PC-3 (cell line): Measurements from ENCODE around the gene C1QB. TPM values are rescaled to one million over a fixed set of nuclear protein-coding genes. Genes with fewer than 3 reads are reported as not detected.

Source experiments
- ATAC-seq: fragments of 200-7000 bp; cut with Tn5 transposase; 2 replicates; pipeline ENCODE4 v1.9.1; 2020; ENCODE audit warnings: mild to moderate bottlenecking, moderate library complexity
- BruUV-seq: library from RNA; stranded (reverse); fragments of 400-500 nt; replicated peaks from 2 replicates; lab custom pipeline; 2021; lab: Mats Ljungman, UMichigan
- CTCF ChIA-PET: fragments of 300-600 bp; sonication (Branson Sonifier 250); formaldehyde crosslinking; loops from one replicate; lab custom pipeline; 2022; ENCODE audit warnings: antibody characterized with exemption; lab: Charles Lee
- POLR2A ChIA-PET: fragments of 300-600 bp; sonication (Branson Sonifier 250); formaldehyde crosslinking; loops from one replicate; lab custom pipeline; 2022; ENCODE audit warnings: antibody characterized with exemption; ENCODE audit not compliant: unreplicated experiment; lab: Charles Lee
- DNase-seq: peaks from one replicate; pipeline ENCODE4 v3.0.0-alpha.2; 2015
- H2AFZ ChIP-seq: fragments of 300-600 bp; sonication (generic); 2 replicates; pipeline ENCODE4 v1.6.0; 2016; ENCODE audit warnings: antibody characterized with exemption, low read length
- H3F3A ChIP-seq: fragments of 300-600 bp; sonication (generic); one replicate; pipeline ENCODE4 v1.6.0; 2017; ENCODE audit warnings: antibody characterized with exemption, low read length, control low read depth, mild to moderate bottlenecking; ENCODE audit not compliant: unreplicated experiment
- H3K27ac ChIP-seq: fragments of 300-600 bp; sonication (generic); 2 replicates; pipeline ENCODE4 v1.5.1; 2016; ENCODE audit warnings: mild to moderate bottlenecking, low read length
- H3K27me3 ChIP-seq: fragments of 300-600 bp; sonication (generic); 2 replicates; pipeline ENCODE4 v1.6.1; 2016; ENCODE audit warnings: low read length, mixed read lengths
- H3K36me3 ChIP-seq: fragments of 300-600 bp; sonication (generic); 2 replicates; pipeline ENCODE4 v1.6.1; 2016; ENCODE audit warnings: low read depth, mixed run types, low read length, mixed read lengths
- H3K4me1 ChIP-seq: fragments of 300-600 bp; sonication (generic); 2 replicates; pipeline ENCODE4 v1.5.1; 2016; ENCODE audit warnings: low read length; ENCODE audit not compliant: insufficient read depth
- H3K4me2 ChIP-seq: fragments of 300-600 bp; sonication (generic); 2 replicates; pipeline ENCODE4 v1.6.0; 2016; ENCODE audit warnings: low read length
- H3K4me3 ChIP-seq: fragments of 300-600 bp; sonication (generic); 2 replicates; pipeline ENCODE4 v1.5.1; 2016; ENCODE audit warnings: mild to moderate bottlenecking, low read length, mixed read lengths
- H3K79me2 ChIP-seq: fragments of 300-600 bp; sonication (generic); 2 replicates; pipeline ENCODE4 v1.6.1; 2017; ENCODE audit warnings: low read length, mixed read lengths
- H3K9ac ChIP-seq: fragments of 300-600 bp; sonication (generic); 2 replicates; pipeline ENCODE4 v1.6.0; 2016; ENCODE audit warnings: mild to moderate bottlenecking, low read length
- H3K9me2 ChIP-seq: fragments of 300-600 bp; sonication (generic); replicated peaks from 2 replicates; pipeline ENCODE4 v1.6.1; 2016; ENCODE audit warnings: mixed run types, low read length, mixed read lengths
- H3K9me3 ChIP-seq: fragments of 300-600 bp; sonication (generic); 2 replicates; pipeline ENCODE4 v1.6.1; 2016; ENCODE audit warnings: low read length, mixed read lengths
- H4K20me1 ChIP-seq: fragments of 300-600 bp; sonication (generic); 2 replicates; pipeline ENCODE4 v1.6.1; 2016; ENCODE audit warnings: low read length, mixed read lengths
- CTCF ChIP-seq: fragments of 300-600 bp; sonication (generic); conservative IDR thresholded peaks from 2 replicates; pipeline ENCODE4 v1.5.1; 2017; ENCODE audit warnings: antibody characterized with exemption, low read depth, mild to moderate bottlenecking, low read length
- EZH2 ChIP-seq: fragments of 300-600 bp; sonication (generic); IDR thresholded peaks from one replicate; pipeline ENCODE4 v1.6.1; 2017; ENCODE audit warnings: antibody characterized with exemption, mild to moderate bottlenecking, low read length; ENCODE audit not compliant: unreplicated experiment
- EZH2phosphoT487 ChIP-seq: fragments of 300-600 bp; sonication (generic); IDR thresholded peaks from 2 replicates; pipeline ENCODE4 v1.6.1; 2018; ENCODE audit warnings: mild to moderate bottlenecking, antibody characterized with exemption, low read length, borderline replicate concordance
- intact Hi-C: fragments of 100-400 bp; cut with micrococcal nuclease; formaldehyde crosslinking; loops from 2 replicates; pipeline ENCODE4 v1.9.0; 2023
- total RNA-seq: library from RNA; depleted of rRNA; stranded (reverse); fragments of >200 nt; gene quantifications from 2 replicates; pipeline ENCODE4 v1.2.3, GENCODE V29; 2014

The C1QB gene
- total RNA-seq, 1 experiment from 2014 or later, result not detected

DNA sequence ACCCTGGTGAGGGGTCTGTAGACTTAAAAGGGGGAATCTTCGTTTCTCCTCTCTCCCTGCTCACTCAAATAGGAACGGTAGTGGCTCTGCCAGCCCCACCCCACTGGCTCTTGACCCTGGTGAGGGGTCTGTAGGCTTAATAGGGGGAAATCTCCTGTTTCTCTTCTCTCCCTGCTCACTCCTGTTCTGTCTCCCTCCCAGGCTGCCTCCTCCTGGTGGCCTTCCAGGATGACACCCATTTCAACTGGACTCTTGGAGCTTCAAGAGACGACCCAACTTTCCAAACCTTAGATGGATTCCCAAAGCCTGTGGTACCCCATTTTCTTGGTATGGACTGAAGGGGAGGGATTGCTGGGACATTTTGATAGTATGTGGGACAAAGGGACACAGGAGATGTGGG lies 56.2 kb downstream of the C1QB start:
- DNase-seq (no peak), ATAC-seq (no peak)
- BruUV-seq, result no TSS peak

GRCh38 chr1:22709891-22710700 lies 57.1 kb downstream of the C1QB start:
- TF ChIP-seq EZH2 (no peak), EZH2phosphoT487 (no peak), CTCF (no peak)
- Histone ChIP-seq H3K27me3 (no peaks in the 10 kb centered on the region), H3K4me3 (peak overlapping the region; percentile 69), H3K9me2 (no peaks in the 10 kb centered on the region), H3K27ac (no peak overlapping the region), H3K9ac (no peak overlapping the region), H3K9me3 (no peaks in the 10 kb centered on the region), H2AFZ (peak overlapping the region; percentile 81), H3K4me1 (peaks cover 20% of the 10 kb centered on the region), H3F3A (no peaks in the 10 kb centered on the region), H3K79me2 (peaks cover 6% of the 10 kb centered on the region; the same call in 1 of the 2 replicates), H3K4me2 (peak overlapping the region; percentile 86), H4K20me1 (peaks cover 6% of the 10 kb centered on the region; the same call in 1 of the 2 replicates), H3K36me3 (no peaks in the 10 kb centered on the region)
- intact Hi-C loops, result loop anchor here (5.0 kb wide), 1 partner anchor 37 kb away; no protein-coding TSS in a partner anchor
- ChIA-PET POLR2A (no interaction called here), CTCF (no interaction called here)
- BruUV-seq, result no TSS peak
- peak; percentile 42 for ATAC-seq
- DNase-seq, result peak; percentile 51

More for the DNA sequence above, 56.2 kb downstream of the C1QB start:
- ChIA-PET CTCF (no interaction called here), POLR2A (no interaction called here)
- no peaks in the 10 kb centered on the region for H3K27me3 ChIP-seq
- H3K9ac ChIP-seq, result no peak overlapping the region
- intact Hi-C loops, result no loop called here
- H3K36me3 ChIP-seq, result no peaks in the 10 kb centered on the region
- H3K9me2 ChIP-seq, result no peaks in the 10 kb centered on the region
- H3K79me2 ChIP-seq, result peaks cover 6% of the 10 kb centered on the region; the same call in 1 of the 2 replicates
- H3K4me3 ChIP-seq, result no peak overlapping the region
- peaks cover 23% of the 10 kb centered on the region for H3K4me1 ChIP-seq
- no peaks in the 10 kb centered on the region for H3F3A ChIP-seq
- H4K20me1 ChIP-seq, result peaks cover 6% of the 10 kb centered on the region; the same call in 1 of the 2 replicates
- H3K4me2 ChIP-seq, result no peak overlapping the region
- TF ChIP-seq EZH2phosphoT487, result no peak
- TF ChIP-seq CTCF, result peak; percentile 42; the same call in 1 of the 2 replicates
- no peak for TF ChIP-seq EZH2
- H2AFZ ChIP-seq, result no peak overlapping the region
- H3K9me3 ChIP-seq, result no peaks in the 10 kb centered on the region
- no peak overlapping the region for H3K27ac ChIP-seq

GRCh38 chr1:22710701-22711049 lies 57.6 kb downstream of the C1QB start, which contains the start of gene EPHB2:
Gene EPHB2, plus strand, starts transcription at chr1:22710839. Its CDS starts 144 bp downstream, at chr1:22710983.
- intact Hi-C loops, result loop anchor here (5.0 kb wide), 1 partner anchor 37 kb away; no protein-coding TSS in a partner anchor
- H2AFZ ChIP-seq, result peak within 1 kb of the TSS; percentile 92
- no peak within 1 kb of the TSS for H3K27ac ChIP-seq

More at GRCh38 chr1:22710701-22711049, 57.6 kb downstream of the C1QB start, which contains the start of gene EPHB2:
- Histone ChIP-seq H3K79me2 (peaks cover 6% of the 10 kb centered on the region; the same call in 1 of the 2 replicates), H3K9ac (peak within 1 kb of the TSS; percentile 25), H3K4me1 (peaks cover 20% of the 10 kb centered on the region), H3F3A (no peaks in the 10 kb centered on the region), H3K27me3 (no peaks in the 10 kb centered on the region), H3K4me3 (peak within 1 kb of the TSS; percentile 81), H3K4me2 (peak within 1 kb of the TSS; percentile 100), H3K9me3 (no peaks in the 10 kb centered on the region), H4K20me1 (peaks cover 6% of the 10 kb centered on the region; the same call in 1 of the 2 replicates), H3K36me3 (no peaks in the 10 kb centered on the region), H3K9me2 (no peaks in the 10 kb centered on the region)
- ChIA-PET CTCF (no interaction called here), POLR2A (no interaction called here)
- no peak for TF ChIP-seq EZH2
- TF ChIP-seq CTCF, result no peak
- TF ChIP-seq EZH2phosphoT487, result no peak
- ATAC-seq (peak; percentile 67), DNase-seq (peak; percentile 43)
- BruUV-seq, result no TSS peak
